Hepatocyte (in vitro differentiated cells): ENCODE results near the gene SLC66A1. TPM values are rescaled to one million over a fixed set of nuclear protein-coding genes. Genes with fewer than 3 reads are reported as not detected.

Experiments
- DNase-seq: peaks from one replicate; pipeline ENCODE4 v3.0.0-alpha.2; 2016; ENCODE audit warnings: low spot score
- H2AFZ ChIP-seq: fragments of 200-600 bp; sonication (generic); 2 replicates; pipeline ENCODE4 v1.6.0; 2016; ENCODE audit warnings: antibody characterized with exemption, mild to moderate bottlenecking
- H3K27ac ChIP-seq: fragments of 200-600 bp; sonication (generic); 2 replicates; pipeline ENCODE4 v1.5.1; 2016; ENCODE audit warnings: mild to moderate bottlenecking
- H3K27me3 ChIP-seq: fragments of 200-600 bp; sonication (generic); 2 replicates; pipeline ENCODE4 v1.6.1; 2016
- H3K36me3 ChIP-seq: fragments of 200-600 bp; sonication (generic); replicated peaks from 2 replicates; pipeline ENCODE4 v1.5.1; 2016; ENCODE audit warnings: low read depth; ENCODE audit not compliant: insufficient read depth
- H3K4me1 ChIP-seq: fragments of 200-600 bp; sonication (generic); 2 replicates; pipeline ENCODE4 v1.5.1; 2016; ENCODE audit warnings: mild to moderate bottlenecking, moderate library complexity; ENCODE audit not compliant: insufficient read depth
- H3K4me2 ChIP-seq: fragments of 200-600 bp; sonication (generic); 2 replicates; pipeline ENCODE4 v1.6.0; 2016
- H3K4me3 ChIP-seq: fragments of 200-600 bp; sonication (generic); 2 replicates; pipeline ENCODE4 v1.5.1; 2016; ENCODE audit warnings: mild to moderate bottlenecking
- H3K79me2 ChIP-seq: fragments of 200-600 bp; sonication (generic); 2 replicates; pipeline ENCODE4 v1.6.0; 2017; ENCODE audit warnings: mild to moderate bottlenecking
- H3K9me2 ChIP-seq: fragments of 200-600 bp; sonication (generic); replicated peaks from 2 replicates; pipeline ENCODE4 v1.6.0; 2017; ENCODE audit warnings: mild to moderate bottlenecking; ENCODE audit not compliant: insufficient read depth
- H3K9me3 ChIP-seq: fragments of 200-600 bp; sonication (generic); 2 replicates; pipeline ENCODE4 v1.5.1; 2016; ENCODE audit warnings: low read depth, mild to moderate bottlenecking
- H4K20me1 ChIP-seq: fragments of 200-600 bp; sonication (generic); 2 replicates; pipeline ENCODE4 v1.6.0; 2016; ENCODE audit warnings: mild to moderate bottlenecking; ENCODE audit not compliant: insufficient read depth, poor library complexity, severe bottlenecking
- EZH2 ChIP-seq: fragments of 200-600 bp; sonication (generic); IDR thresholded peaks from 2 replicates; pipeline ENCODE4 v1.6.1; 2016; ENCODE audit warnings: antibody characterized with exemption, mild to moderate bottlenecking, borderline replicate concordance
- EZH2phosphoT487 ChIP-seq: fragments of 200-600 bp; sonication (generic); IDR thresholded peaks from one replicate; pipeline ENCODE4 v1.6.1; 2018; ENCODE audit warnings: antibody characterized with exemption, mild to moderate bottlenecking, low read depth, moderate library complexity; ENCODE audit not compliant: unreplicated experiment, severe bottlenecking
- WGBS: methylation state at CpG from one replicate; pipeline ENCODE4 v1.1.6; 2016; ENCODE audit warnings: low lambda C conversion rate; ENCODE audit errors: missing lambda C conversion rate; 5-methylcytosine and 5-hydroxymethylcytosine counted together
- polyA plus RNA-seq: library from polyadenylated mRNA; unstranded; fragments of >200 nt; fragmentation: Nextera tagmentation; extraction: Ambion mirVana; gene quantifications from 2 replicates; pipeline ENCODE4 v1.2.1, GENCODE V29; 2016
- total RNA-seq: library from RNA; depleted of rRNA; stranded (reverse); fragments of >200 nt; gene quantifications from 2 replicates; pipeline ENCODE4 v1.2.3, GENCODE V29; 2014
- TF ChIP-seq, protein P1 (sequence below): fragments of 200-600 bp; sonication (generic); IDR thresholded peaks from 2 replicates; pipeline ENCODE4 v1.5.1; 2016; ENCODE audit warnings: antibody characterized with exemption, mild to moderate bottlenecking; ENCODE audit not compliant: poor library complexity

SLC66A1 gene
- total and polyA plus RNA-seq, 2 experiments from 2014 or later, result 28.2 to 39.6 TPM

- Histone ChIP-seq H4K20me1 (peaks cover 13% of the 10 kb centered on the region), H3K9me3 (no peaks in the 10 kb centered on the region), H3K4me1 (no peaks in the 10 kb centered on the region), H2AFZ (no peak overlapping the region), H3K4me3 (no peak overlapping the region), H3K4me2 (no peak overlapping the region), H3K9me2 (no peaks in the 10 kb centered on the region), H3K79me2 (peaks cover 15% of the 10 kb centered on the region), H3K27me3 (no peaks in the 10 kb centered on the region), H3K27ac (no peak overlapping the region), H3K36me3 (no peaks in the 10 kb centered on the region)
- no peak for TF ChIP-seq EZH2phosphoT487
- TF ChIP-seq, protein P1, sequence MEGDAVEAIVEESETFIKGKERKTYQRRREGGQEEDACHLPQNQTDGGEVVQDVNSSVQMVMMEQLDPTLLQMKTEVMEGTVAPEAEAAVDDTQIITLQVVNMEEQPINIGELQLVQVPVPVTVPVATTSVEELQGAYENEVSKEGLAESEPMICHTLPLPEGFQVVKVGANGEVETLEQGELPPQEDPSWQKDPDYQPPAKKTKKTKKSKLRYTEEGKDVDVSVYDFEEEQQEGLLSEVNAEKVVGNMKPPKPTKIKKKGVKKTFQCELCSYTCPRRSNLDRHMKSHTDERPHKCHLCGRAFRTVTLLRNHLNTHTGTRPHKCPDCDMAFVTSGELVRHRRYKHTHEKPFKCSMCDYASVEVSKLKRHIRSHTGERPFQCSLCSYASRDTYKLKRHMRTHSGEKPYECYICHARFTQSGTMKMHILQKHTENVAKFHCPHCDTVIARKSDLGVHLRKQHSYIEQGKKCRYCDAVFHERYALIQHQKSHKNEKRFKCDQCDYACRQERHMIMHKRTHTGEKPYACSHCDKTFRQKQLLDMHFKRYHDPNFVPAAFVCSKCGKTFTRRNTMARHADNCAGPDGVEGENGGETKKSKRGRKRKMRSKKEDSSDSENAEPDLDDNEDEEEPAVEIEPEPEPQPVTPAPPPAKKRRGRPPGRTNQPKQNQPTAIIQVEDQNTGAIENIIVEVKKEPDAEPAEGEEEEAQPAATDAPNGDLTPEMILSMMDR, result no peak
- no peak for DNase-seq
- WGBS, result 87% methylated on average over 6 of the region's 6 CpGs
These were observed 42.4 kb downstream of the SLC66A1 start for GRCh38 chr1:19354531-19354981.

GRCh38 chr1:19356266-19356665 lies 44.1 kb downstream of the SLC66A1 start:
- Histone ChIP-seq H3K4me2 (no peak overlapping the region), H2AFZ (no peak overlapping the region), H3K9me2 (no peaks in the 10 kb centered on the region), H3K36me3 (no peaks in the 10 kb centered on the region), H3K79me2 (peaks cover 25% of the 10 kb centered on the region), H3K4me1 (peaks cover 15% of the 10 kb centered on the region), H3K4me3 (no peak overlapping the region), H4K20me1 (peaks cover 25% of the 10 kb centered on the region), H3K27me3 (no peaks in the 10 kb centered on the region), H3K9me3 (no peaks in the 10 kb centered on the region), H3K27ac (no peak overlapping the region)
- no peak for DNase-seq
- 97% methylated on average over 5 of the region's 5 CpGs for WGBS
- TF ChIP-seq, protein P1, result no peak
- TF ChIP-seq EZH2, result no peak

DNA sequence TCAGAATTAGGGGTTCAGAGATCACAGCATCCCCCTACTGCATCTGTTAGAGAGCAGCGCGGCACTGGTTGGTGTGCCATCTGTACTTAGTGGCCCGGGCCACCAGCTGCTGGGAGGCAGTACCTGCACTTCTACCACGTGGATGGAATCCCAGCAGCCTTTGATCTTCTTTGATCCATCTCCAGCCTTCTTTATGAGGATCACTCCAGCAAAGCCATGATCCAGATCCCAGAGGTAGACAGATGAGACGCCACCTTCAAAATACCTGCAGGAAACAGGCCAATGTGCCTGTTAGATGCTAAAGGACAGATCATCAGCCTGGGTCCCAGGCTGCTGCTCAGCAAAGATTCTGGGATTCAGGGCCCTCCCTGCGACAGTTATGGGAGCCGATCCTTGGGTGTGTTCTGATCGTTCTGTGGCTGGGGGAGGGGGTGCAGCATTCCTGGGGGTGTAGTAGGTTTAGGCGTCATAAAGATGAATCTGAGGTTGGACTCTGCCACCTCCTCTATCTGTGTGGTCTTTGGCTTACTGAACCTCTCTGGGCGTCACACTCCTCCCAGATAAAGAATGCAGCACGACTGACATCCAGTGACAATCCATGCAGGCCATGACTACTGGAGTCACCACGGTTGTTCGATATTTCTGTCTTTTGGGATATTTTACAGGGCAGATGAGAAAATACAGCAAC lies 45.3 kb downstream of the SLC66A1 start:
- peaks cover 24% of the 10 kb centered on the region for H3K4me1 ChIP-seq
- no peak overlapping the region for H3K4me3 ChIP-seq
- TF ChIP-seq EZH2 (no peak), EZH2phosphoT487 (no peak)
- TF ChIP-seq, protein P1, result no peak
- no peak overlapping the region for H3K4me2 ChIP-seq
- no peaks in the 10 kb centered on the region for H3K36me3 ChIP-seq
- H3K79me2 ChIP-seq, result peaks cover 30% of the 10 kb centered on the region
- no peaks in the 10 kb centered on the region for H3K27me3 ChIP-seq
- WGBS, result 92% methylated on average over 13 of the region's 13 CpGs
- no peak overlapping the region for H2AFZ ChIP-seq
- no peak for DNase-seq
- no peaks in the 10 kb centered on the region for H3K9me2 ChIP-seq
- peaks cover 27% of the 10 kb centered on the region for H4K20me1 ChIP-seq
- no peak overlapping the region for H3K27ac ChIP-seq
- no peaks in the 10 kb centered on the region for H3K9me3 ChIP-seq
